HG03103 (cell line): Measurements from ENCODE around the gene EPS8L3.
"Not testable (repeated sequence)": the region's sequence is repeated elsewhere in the genome, so short reads cannot be mapped to it uniquely, and the experiment has no call there.

Experiments used
- ATAC-seq: cut with Tn5 transposase; IDR thresholded peaks from one replicate; pipeline ENCODE4 v1.9.1; 2021; ENCODE audit warnings: low read depth; ENCODE audit not compliant: unreplicated experiment

EPS8L3 gene

DNA sequence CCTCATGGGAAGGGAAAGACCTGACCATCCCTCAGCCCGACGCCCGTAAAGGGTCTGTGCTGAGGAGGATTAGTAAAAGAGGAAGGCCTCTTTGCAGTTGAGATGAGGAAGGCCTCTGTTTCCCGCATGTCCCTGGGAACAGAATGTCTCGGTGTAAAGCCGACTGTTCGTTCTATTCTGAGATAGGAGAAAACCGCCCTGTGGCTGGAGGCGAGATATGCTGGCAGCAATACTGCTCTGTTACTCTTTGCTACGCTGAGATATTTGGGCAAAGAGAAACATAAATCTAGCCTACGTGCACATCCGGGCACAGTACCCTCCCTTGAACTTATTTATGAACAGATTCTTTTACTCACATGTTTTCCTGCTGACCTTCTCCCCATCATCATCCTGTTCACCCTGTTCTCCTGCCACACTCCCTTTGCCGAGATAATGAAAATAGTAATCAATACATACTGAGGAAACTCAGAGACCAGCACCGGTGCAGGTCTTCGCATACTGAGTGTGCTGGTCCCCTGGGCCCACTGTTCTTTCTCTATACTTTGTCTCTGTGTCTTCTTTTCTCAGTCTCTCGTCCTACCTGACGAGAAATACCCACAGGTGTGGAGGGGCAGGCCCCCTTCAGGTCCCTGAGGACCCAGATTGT, 3.4 kb upstream of the EPS8L3 start:
- not testable (repeated sequence) for ATAC-seq

DNA sequence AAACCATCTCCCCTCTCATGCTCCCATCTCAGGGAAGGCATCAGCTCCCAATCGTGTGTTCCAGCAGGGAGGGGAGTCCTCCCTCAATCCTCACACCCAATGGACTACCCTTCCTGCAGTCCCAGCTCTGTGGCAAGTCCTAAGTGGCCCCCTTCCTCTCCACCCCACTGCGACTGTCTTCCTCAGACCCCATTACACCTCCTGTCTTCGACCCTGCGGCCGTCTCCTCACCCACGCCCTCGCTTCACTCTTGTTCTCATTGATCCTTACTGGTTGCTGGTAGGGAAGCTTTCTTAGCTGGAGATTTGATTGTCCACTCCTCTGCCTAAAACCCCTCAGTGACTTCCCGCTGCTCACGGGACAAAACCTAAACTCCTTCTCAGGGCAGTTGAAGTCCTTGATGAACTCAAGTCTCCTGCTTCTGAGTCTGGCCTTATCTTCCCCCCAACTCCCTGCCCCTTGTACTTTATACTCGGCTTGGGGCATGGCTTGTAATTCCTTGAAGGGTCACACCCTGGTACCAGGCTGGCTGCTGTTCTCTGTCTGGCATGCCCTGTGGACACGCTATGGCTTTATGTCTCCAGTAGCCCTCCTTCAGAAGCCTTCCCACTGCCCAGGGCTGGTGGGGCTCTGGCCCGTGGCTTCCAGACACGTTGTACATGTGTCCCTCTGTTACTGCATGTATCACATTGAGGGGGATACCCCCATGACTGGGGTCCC, 2.3 kb upstream of the EPS8L3 start:
- ATAC-seq: no peak

DNA sequence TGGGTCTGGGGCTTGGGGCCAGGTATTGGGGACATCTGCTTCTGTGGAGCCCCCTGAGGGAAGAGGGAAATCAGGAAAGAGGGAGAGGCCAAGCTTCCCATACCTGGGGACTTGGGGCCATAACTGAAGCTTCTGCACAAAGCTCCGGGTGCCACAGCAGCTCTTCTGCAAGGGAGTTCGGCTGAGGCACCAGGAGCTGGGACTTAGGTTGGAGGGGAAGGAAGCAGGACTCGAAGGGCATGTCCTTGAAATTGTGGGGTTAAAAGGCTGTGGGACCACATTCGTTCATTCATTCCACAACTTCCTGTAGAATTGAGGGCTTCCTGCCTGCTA, 1.7 kb upstream of the EPS8L3 start:
- no peak for ATAC-seq

DNA sequence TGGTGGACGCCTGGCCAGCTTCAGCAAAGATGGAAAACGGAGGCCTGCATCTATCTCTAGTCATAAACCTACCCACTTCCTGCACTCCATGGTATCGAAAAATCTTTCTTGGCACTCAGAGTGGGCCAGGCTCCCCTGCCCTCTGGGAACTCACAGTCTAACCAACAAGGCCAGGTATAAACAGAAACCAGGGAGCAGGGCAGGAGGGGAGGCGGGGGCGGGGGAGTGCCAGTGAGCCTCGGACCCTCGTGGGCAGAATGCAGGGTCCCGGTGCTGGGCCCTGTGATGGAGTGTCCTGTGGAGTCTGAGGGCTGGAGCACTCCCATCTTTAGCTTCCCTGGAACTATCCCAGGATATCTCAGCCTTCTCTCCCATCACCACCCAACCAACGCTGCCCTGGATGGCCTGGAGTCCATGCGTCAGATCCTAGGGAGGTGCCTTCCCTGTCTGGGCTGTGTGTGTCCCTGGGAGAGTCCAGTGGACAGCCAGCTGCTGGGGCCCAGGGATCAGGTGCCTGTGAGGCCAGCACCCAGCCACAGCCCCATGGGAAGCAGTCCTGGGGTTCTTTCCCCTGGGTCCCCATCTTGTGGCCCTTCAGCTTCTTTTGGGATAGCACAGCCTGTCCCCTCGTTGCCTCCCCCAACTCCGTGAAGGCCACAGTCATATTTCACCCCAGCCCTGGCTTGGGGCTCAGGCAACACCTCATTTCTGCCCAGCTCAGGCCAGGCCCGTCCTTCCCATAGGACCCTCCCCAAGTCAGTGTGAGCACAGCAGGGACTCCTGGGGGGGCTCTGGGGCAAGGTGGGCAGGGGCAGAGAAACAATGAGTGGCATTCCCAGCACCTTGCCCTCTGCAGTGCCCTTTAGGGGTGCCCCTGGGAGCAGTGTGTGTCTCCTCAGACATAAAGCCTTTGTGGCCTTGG, 1.1 kb upstream of the EPS8L3 start:
- ATAC-seq: no peak

DNA sequence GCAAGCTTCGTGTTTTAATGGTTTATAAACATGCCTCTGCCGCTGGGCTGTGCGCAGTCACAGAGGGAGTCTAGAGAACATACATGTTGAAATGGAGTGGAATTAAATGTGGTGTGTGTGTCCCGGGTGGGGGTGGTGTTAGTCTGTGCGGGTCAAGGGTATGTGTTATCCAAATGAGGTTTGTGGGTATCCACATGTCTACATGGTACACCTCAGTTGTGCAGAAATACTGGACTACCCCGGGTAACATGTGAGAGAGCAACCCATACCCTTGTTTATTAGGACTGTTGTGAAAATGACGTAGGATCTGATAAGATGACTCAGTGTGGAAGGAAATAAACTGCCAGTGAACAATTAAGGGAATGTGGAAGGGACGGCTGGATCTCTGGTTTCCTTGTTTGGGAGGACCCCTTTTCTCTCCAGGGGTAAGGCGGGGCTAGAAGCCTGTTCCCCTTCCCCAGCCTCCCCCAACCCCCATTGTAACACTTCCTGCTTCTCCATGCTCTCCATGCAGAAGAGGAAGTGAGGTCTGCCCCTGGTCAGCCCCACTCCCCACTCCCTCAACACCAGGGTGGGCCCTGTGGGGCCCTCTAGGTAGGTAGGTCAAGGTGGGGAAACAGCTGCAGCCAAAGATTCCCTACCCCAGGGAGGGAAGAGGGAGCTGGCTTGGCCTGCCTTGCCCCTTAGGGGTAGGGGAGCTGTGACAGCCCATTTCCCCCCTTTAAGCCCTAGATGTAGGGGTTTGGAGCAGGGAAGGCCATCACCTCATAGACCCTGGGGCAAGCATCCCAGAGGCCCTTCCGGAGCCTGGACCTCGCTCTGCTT, 690 bp downstream of the EPS8L3 start:
- ATAC-seq: no peak

DNA sequence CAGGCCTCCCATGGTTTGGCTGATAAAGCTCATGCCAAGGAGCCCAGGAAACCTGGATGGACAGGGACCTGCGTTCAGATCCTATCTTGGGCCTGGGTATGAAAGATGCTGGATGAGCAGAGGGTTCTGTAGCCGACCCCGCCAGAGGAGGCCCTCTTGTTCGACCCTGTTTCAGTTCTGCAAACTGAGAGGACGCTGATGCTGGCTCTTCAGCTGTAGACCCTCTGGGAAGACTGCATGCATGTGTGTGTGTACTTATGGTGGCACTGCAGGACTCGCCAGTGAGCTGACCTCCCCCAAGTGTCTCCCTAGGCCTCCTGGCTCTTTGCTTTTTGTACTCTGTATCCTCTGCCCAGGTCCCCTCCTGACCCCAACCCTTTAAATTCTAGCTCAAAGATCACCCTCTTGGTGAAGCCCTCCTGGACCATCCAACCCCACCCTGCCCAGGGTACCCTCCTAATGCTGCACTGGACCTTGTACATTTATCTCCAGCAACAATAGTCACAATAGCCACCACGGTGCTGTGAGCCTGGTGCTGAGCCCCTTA, 1.6 kb downstream of the EPS8L3 start:
- ATAC-seq: no peak

DNA sequence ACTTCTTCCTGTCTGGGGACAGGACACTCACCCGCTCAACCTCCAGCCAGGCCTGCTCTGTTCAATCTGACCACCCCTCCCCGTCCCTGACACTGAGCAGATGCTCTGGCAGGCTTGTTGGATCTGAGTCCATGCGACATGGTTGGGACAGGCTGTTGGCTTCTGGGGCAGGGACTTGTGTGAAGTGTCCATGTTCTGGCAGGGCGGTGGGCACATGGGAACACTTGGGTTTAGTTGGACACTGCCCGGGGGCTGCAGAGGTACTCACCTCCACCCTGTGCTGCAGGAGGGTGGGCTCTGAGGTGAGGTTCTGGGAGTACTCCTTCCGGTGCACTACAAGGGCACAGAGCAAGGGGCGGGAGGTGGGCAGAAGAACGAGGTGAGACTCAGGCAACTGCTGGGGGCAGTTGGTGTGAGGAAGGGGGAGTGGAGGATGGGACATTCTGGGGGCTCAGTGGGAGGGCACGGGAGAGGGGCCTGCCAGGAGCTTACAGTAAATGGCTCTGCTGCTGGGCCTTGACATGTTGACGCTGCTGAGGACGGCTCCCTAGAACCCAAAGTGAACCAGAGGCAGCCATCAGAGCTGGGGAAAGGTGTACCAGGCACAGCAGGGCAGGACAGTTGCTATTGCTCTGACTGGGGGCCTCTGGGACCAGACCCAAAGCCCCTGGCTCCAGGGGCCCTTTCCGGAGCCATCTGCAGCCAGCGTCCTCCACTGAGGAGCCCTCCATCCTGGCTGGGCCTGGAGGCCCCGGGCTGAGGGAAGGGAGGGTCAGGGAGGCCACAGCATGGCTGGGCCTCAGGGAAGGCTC, 2.3 kb downstream of the EPS8L3 start:
- no peak for ATAC-seq

DNA sequence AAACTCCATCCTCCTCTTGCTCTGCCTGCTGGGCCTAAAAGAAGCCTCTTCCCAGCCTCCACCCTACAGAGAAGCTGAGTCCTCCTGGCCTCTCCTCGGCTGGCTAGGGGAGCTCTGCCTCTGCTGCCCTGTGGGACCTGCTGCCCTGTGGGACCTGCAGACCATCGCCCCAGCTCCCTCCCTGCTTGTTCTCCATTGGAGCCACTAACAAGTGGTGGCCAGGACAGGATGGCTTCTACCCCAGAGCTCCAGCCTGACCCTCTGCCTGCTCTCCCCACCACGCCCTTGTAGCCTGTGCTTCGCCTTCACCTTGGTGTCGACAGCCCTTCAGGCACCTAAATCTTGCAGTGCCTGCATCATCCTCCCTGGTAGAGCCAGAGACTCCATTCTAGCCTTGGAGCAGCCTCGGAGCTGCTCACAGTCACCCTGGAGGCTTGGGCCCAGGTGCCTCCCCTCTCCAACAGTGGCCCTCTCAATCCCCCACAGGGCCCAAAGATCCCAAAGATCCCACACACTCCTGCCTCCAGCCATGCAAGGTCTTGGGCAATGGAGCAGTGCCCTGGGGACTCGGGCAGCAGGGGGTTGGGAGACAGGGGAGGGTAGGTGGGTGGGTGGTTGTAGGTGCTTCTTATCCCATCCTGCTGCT, 3.0 kb downstream of the EPS8L3 start:
- ATAC-seq: no peak

DNA sequence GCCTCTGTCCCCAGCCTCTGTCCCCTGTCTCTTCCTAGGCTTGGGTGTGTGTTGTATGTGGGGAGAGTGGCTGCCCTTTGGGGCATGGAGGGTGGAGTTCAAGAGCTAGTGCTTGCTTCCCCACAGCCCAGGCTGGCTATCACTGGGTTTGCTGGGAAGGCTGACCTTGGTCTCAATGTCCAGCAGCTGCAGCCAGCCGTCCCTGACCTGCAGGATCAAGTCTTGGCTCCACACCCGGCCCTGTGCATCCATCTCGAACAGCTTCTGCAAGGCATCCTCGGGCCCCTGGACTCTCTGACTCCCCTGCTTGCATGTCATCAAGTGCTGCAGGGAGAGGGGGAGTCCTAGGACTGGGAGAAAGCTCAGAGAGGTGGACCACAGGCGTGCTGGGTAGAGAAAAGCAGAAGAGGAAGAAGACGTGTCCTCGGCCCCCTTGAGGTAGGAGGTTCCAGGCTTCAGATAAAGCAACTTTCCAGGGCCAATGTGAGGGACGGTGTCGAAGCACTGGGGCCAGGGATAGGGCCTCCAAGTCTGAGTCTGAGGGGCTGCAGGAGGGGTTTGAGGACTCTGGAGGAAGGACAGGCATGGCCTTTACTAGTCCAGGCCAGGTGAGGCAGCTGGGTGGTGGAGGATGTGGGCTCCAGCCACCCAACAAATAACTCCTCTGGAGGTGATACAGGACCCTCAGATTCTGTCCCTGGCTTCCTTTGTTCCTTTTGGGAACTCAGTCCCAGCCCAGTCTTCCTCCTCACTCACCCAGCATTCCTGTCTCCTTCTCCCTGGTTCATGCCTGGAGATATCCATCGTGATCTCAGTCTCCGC, 4.0 kb downstream of the EPS8L3 start:
- no peak for ATAC-seq

DNA sequence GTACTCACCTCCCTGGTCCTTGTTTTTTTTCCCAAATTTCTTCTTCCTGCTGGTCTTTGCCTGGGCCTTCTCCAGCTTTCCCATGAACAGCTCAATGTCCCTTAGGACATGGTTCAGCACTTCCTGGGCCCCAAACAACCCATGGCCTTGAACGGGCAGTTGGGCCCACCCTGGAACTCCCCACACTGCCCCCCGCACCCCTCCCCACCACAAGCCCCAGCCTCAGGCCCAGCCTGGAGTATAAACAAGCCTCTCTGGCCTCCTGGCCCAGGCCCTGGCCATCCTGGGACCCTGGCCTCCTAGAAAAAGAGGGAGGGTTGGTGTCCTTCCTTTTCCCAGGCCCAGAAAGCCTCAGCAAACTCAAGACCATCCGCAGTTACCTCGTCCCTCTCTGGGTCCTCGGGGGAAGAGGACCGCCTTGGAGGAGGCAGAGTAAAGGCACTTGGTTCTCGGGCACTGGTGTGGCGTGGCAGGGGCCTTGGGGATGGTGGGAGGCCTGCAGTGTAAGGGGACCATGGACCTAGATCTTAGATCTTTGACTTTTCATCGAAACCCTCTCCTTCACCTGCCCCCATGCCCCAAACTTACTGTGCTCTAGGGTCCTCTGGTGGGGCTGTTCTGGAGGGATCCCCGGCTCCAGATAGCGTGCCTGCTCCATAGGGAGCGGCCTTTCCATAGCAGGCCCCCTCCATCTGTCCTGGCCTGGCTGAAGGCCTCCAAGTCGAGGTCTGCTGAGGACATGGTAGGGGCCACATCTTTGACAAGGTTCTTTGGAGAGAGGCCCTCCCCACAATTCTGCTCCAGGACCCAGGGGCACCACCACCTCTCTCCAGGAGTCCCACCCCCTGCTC, 5.6 kb downstream of the EPS8L3 start:
- ATAC-seq: no peak

DNA sequence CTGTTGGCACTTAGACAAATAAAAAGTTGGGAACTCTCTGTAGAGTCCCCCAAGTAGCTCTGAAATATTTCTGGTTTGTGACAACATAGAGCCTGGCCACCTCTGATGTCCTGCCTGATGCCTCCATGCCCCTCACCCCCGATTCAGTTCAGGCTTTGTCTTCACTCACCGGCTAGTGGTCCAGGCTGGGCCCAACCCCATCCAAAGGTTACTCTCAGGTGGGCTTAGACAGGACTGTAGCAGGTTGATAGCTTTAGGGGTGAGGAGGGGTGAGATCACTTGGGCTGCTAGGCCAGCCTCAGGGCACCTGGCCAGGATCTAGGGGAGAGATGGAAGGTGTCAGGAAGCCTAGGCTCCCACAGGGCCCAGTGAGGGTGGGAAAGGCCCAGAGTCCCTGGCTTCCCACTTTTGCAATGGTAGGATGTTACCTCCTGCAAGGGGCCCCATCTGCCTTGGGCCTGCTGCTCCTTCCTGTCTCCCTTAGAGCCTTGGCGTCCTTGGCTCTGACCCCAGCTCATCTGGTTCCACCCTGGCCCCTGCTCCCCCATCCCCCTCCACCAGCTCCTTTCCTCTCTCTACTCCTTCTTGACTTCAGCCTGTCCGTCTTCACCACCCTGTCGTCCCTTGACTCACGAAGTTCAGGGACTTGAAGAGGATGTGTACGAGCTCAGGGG, 6.7 kb downstream of the EPS8L3 start:
- ATAC-seq: no peak

DNA sequence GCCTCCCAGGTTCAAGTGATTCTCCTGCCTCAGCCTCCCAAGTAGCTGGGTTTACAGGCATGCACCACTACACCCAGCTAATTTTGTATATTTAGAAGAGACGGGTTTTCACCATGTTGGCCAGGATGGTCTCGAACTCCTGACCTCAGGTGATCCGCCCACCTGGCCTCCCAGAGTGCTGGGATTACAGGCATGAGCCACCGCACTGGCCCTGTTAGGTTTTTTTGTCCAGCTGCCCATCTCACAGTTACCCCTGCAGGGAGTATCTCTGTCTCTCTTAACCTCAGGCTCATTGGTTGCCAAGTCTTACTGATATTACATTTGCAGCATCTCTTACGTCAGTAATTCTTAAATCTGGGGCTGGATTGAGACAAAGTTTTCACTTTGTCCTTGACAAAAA, 7.4 kb downstream of the EPS8L3 start:
- ATAC-seq: not testable (repeated sequence)

DNA sequence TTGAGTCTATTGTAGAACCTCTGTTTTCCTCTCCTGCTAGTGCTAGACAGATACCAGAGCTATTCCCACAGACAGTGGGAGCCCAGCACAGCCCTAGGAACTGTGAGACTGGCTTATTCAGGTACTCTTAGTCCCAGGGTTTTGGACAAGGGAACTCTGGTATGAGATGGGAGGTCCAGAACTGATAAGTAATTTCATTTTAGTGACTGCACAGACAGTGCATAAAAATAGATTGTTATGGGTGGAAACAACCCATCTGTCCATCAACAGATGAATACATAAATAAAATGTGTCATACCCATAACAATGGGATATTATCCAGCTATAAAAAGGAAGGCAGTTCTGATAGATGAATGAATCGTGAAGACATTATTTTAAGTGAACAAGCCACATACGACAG, 9.0 kb downstream of the EPS8L3 start:
- no peak for ATAC-seq

DNA sequence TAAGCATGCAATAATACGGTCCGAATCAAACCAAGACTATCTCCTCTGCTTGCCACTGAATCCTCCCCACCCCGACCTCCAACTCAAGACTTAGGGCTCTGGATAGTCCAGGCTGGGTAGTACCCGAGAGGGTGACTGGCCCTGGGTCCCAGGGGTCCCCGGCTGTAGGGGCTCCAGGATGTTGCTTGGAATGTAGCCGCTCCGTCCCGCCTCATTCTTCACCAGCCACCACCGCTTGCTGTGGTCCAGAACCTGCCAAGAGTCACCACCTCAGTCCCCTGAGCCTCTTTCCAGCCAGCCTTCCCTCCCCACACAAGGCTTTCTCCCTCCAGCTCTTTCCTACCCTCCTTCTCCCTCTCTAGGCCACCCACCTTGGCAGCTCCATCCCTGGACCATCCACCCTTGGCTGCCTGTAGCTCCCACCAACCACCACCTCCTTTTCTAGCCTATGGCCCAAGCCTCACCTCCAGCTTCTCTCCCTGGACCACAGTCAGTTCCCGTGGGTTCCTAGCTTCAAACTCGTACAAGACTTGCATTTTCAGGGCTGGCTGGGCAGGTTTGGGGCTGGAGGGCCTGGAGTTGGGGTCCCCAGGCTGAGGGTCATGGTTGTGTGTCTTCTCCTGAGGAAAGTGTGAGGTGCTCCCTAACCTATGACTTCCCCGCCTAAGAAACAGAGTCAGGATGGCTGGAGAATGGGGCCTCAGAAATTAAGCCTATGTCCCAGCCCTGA, 12.0 kb downstream of the EPS8L3 start:
- ATAC-seq: no peak

DNA sequence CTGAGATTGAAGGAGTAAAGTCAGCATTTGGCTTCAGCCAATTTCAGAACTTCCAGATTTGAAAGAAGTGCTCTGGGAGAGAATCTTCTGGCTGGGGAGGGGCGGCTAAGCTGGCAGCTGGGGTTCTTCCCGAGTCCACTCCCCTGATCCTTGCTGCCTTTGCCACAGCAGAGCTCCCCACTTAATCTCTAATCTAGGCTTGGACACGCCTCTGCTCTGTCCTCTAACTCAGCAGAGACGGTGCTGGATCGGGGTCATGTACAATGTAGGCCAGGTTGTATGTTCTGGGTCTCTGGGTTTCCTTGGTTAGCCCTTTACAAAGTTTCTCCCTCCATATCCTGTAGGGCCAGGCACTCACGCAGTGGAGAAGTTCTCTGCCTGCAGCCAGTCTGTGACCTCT, 12.8 kb downstream of the EPS8L3 start:
- ATAC-seq: no peak

DNA sequence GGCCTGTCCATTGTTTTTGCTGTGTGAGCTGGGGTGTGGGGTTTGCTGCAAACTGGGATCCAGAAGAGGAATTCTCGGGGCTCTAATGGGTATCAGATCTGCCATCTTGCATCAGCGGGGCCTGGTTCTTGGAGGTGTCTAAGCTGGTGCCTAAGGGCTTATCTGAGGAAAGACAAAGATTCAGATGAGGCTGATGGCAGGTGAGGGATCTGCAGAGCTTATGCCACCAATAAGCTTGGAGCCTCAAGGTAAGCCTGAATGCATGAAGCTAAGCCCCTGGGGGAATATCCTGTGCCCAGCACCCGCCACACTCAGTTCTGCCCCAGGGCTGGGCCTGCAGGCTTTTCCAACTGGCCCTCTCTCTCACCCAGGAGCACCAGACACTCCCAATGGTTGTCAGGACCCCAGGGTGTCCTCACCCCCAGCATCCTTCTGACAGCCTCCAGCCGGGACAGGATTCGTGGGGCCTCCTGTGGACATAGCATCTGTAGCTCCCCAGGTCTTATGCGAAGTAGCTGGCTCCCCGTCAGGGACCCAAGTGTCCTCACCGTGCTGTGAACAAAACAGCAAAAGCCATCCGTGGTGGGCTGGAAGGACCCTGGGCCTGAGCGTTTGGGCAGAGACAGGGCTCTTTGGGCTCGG, 13.4 kb downstream of the EPS8L3 start:
- no peak for ATAC-seq
